ENCODE results near the gene XRCC4. TPM values are rescaled to one million over a fixed set of nuclear protein-coding genes. Genes with fewer than 3 reads are reported as not detected.

XRCC4 gene
- polyA plus RNA-seq, 1 of the 3 experiments (the other 2 are of a cell fraction), result 1.8 TPM

GRCh38 chr5:83199126-83199525 is 121.8 kb downstream of the XRCC4 start:
- Histone ChIP-seq H3K4me3 (ENCODE audit: low read depth in 2 of 2, low read length in 1 of 2) (no peak overlapping the region), H3K4me2 (no peak overlapping the region), H3K4me1 (ENCODE audit: control insufficient read depth in 1 of 2, insufficient read depth in 2 of 2, low read depth in 1 of 2, low read length in 1 of 2) (no peaks in the 10 kb centered on the region; a peak in 2 of 4 replicates), H3K27ac (ENCODE audit: low read depth in 2 of 2, low read length in 1 of 2) (no peak overlapping the region), H2AFZ (ENCODE audit: low read depth) (no peak overlapping the region), H3K9ac (no peak overlapping the region), H3K9me3 (no peaks in the 10 kb centered on the region), H3K27me3 (ENCODE audit: insufficient read depth) (no peaks in the 10 kb centered on the region), H3K79me2 (ENCODE audit: insufficient read depth) (no peaks in the 10 kb centered on the region), H3K9me2 (no peaks in the 10 kb centered on the region), H3F3A (replicated peaks; ENCODE audit: insufficient read depth) (peaks cover 4% of the 10 kb centered on the region), H4K20me1 (ENCODE audit: insufficient read depth) (no peaks in the 10 kb centered on the region), H3K36me3 (replicated peaks in 1 of 2; ENCODE audit: control insufficient read depth in 1 of 2, insufficient read depth in 2 of 2, low read length in 1 of 2) (peaks cover 0 to 3% of the 10 kb centered on the region in 2 experiments)
- no peak for DNase-seq
- TF ChIP-seq JUND (IDR thresholded peaks at IDR 0.05) (no peak), USF2 (IDR thresholded peaks at IDR 0.05; ENCODE audit: borderline replicate concordance, low read depth, low read length) (no peak), EP300 (IDR thresholded peaks at IDR 0.05; ENCODE audit: borderline replicate concordance in 1 of 2, low read depth in 1 of 2, low read length in 1 of 2) (no peak), USF1 (IDR thresholded peaks at IDR 0.05; ENCODE audit: borderline replicate concordance, low read depth) (no peak), MAX (IDR thresholded peaks at IDR 0.05; ENCODE audit: low read depth) (no peak), EZH2phosphoT487 (IDR thresholded peaks at IDR 0.05; ENCODE audit: borderline replicate concordance, low read depth) (no peak), MXI1 (IDR thresholded peaks at IDR 0.05; ENCODE audit: low read depth, low read length) (no peak), PBX3 (IDR thresholded peaks at IDR 0.05) (no peak), RAD21 (IDR thresholded peaks at IDR 0.05; ENCODE audit: low read length) (no peak), FOXM1 (IDR thresholded peaks at IDR 0.05; ENCODE audit: low read depth) (no peak), FOXJ3 (CRISPR knock-in tag; IDR thresholded peaks at IDR 0.05) (no peak), POLR2AphosphoS5 (IDR thresholded peaks at IDR 0.05; ENCODE audit: low read depth, low read length) (no peak), NRF1 (IDR thresholded peaks at IDR 0.05; ENCODE audit: low read depth, low read length) (no peak), RXRA (IDR thresholded peaks at IDR 0.05; ENCODE audit: borderline replicate concordance, low read depth) (no peak), CHD2 (IDR thresholded peaks at IDR 0.05; ENCODE audit: low read length, partially characterized antibody) (no peak), IRF3 (IDR thresholded peaks at IDR 0.05; ENCODE audit: low read depth, low read length) (no peak), RCOR1 (IDR thresholded peaks at IDR 0.05; ENCODE audit: low read length) (no peak), YY1 (IDR thresholded peaks at IDR 0.05; ENCODE audit: low read depth) (no peak), TEAD4 (IDR thresholded peaks at IDR 0.05; ENCODE audit: borderline replicate concordance, insufficient read depth) (no peak), NFIC (IDR thresholded peaks at IDR 0.05; ENCODE audit: borderline replicate concordance) (no peak)
- ChIA-PET CTCF (interaction anchor here (1.1 kb wide), 1 partner anchor 274 kb away, joined by 3 read pairs; no protein-coding TSS in a partner anchor), POLR2A (no interaction called here)
- WGBS (ENCODE audit: low lambda C conversion rate), result 92% methylated on average over 5 of the region's 5 CpGs
